ENCODE data around the gene BAIAP2L2.
A peak's percentile ranks its signal among the peaks of the same experiment; 100 is the strongest.
"Not testable (repeated sequence)": the region's sequence is repeated elsewhere in the genome, so short reads cannot be mapped to it uniquely, and the experiment has no call there.

Gene BAIAP2L2

GRCh38 chr22:38110008-38110862, at the start of gene BAIAP2L2:
Gene BAIAP2L2, minus strand, starts transcription at chr22:38110684. Its CDS starts 159 bp downstream, at chr22:38110525.
- DNase-seq: peak; percentile 12

GRCh38 chr22:38155703-38156102, 45.2 kb upstream of the BAIAP2L2 start:
- DNase-seq: no peak

- not testable (repeated sequence) for DNase-seq
Observed at GRCh38 chr22:38154563-38154915, 44.1 kb upstream of the BAIAP2L2 start.

DNA sequence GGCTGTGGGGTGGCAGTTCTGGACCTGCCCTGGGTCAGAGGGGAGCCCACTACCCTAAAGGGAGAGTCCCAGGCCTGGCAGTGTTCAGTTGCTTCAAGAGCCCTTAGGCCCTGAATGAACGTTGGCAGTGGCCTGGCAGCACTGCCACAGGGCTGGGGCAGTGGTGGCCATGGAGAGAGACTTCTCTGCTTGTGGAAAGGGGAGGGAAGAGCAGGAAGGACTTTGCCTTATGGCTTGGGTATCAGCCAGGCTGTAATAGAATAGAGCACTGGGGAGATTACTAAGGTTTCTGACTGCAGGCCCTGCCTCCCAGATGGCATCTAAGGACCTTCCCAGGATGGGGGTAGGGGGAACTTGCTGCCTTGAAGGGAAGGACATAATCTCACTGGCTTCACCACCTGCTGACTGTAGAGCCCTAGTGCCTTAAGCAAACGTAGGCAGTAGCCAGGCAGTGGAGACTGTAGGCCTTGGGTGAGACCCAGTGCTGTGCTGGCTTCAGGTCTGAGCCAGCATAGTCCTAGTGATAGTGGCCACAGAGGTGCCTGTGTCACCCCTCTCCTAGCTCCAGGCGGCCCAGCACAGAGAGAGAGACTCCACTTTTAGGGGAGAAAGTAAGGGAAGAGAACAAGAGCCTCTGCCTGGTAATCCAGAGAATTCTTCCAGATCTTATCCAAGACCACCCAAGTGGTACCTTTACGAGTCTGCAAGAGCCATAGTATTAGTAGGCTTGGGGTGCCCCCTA, 43.5 kb upstream of the BAIAP2L2 start:
- no peak for DNase-seq

DNA sequence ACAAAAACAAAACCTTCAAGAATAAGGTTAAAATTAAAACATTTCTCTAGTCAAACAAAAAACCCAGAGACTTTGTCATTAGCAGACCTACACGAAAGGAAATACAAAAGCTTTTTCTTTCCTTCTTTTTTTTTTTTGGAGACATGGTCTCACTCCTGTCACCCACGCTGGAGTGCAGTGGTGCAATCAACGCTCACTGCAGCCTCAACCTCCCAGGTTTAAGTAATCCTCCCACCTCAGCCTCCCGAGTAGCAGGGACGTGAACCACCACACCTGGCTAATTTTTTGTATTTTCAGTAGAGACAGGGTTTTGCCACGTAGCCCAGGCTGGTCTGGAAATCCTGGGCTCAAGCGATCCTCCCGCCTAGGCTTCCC, 40.6 kb upstream of the BAIAP2L2 start:
- DNase-seq: no peak

DNA sequence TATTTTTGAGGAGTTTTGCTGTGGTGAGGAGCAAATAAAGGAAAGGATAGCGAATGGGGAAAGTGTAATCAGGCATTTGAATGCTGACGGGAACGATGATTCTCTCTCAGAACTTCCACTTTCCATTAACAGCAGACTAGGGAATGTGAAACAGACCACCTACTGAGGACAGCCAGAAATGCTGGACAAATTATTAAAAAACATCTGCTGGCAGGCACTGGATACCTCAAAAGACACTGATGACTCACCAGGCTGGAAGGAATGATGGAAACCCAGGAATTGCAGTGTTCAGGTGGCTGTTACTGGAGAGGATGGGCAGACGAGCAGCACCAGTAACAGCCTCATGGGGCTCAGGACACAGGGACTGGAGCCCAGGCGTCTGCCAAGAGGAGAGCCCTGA, 37.8 kb upstream of the BAIAP2L2 start:
- no peak for DNase-seq

- DNase-seq: not testable (repeated sequence)
Observed at GRCh38 chr22:38146166-38146565, 35.7 kb upstream of the BAIAP2L2 start.

- DNase-seq: no peak
Observed at GRCh38 chr22:38144025-38144405, 33.5 kb upstream of the BAIAP2L2 start.

GRCh38 chr22:38142606-38143005, 32.1 kb upstream of the BAIAP2L2 start:
- DNase-seq: no peak

GRCh38 chr22:38141217-38141973, 30.9 kb upstream of the BAIAP2L2 start:
- no peak for DNase-seq

- DNase-seq: no peak
Observed at GRCh38 chr22:38139901-38140300, 29.4 kb upstream of the BAIAP2L2 start.

GRCh38 chr22:38138961-38139360, 28.5 kb upstream of the BAIAP2L2 start:
- DNase-seq: no peak

GRCh38 chr22:38137876-38138687, 27.6 kb upstream of the BAIAP2L2 start:
- no peak for DNase-seq

- no peak for DNase-seq
Observed at GRCh38 chr22:38136607-38137006, 26.1 kb upstream of the BAIAP2L2 start.

DNA sequence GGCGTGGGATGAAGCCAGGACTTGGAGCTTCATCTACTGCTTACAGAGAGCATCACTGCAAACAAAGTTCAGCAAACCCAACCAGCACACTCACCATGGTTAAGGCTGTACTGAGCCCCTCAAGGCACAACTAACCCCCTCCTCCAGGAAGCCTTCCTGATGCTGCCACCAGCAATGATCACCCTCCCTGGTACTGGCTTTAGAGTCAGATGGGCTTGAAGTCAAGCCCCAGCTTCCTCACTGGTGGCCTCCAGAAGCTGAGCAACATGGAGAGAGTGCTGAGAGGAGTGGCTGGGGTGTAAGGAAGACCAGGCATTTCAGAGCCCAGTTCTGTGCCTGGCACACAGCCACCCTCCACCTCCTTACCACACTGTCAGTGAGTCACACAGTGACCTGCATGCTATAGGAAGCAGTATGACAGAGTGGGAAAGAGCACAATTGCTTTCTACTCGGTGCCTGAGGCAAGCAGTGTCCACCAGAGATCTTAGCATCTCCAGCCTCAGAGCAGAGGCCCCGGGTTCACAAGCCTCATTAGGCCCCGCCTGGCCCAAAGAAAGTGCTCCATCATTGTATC, 24.7 kb upstream of the BAIAP2L2 start:
- no peak for DNase-seq

GRCh38 chr22:38133331-38133730, 22.8 kb upstream of the BAIAP2L2 start:
- no peak for DNase-seq

GRCh38 chr22:38132794-38133193, 22.3 kb upstream of the BAIAP2L2 start:
- no peak for DNase-seq

- no peak for DNase-seq
Observed at GRCh38 chr22:38132136-38132535, 21.7 kb upstream of the BAIAP2L2 start.

DNA sequence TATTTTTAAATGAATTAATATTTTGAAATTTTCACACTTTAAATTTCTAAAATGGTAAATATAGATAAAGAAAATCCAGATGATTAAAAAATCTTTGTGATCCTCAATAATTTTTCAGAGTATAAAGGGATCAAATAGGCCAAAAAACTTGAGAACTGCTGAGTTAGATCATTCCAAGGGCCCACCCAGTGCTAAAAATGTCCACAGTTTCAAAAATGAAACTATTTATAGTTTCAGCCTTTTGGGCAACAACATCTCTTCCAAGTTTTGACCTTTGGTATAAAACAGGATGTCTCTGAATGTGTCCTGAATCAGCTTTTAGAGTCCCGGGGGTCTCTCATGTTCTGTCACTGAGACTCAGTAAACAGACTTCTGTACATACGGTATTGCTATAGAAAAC, 20.9 kb upstream of the BAIAP2L2 start:
- DNase-seq: no peak

GRCh38 chr22:38129856-38130255, 19.4 kb upstream of the BAIAP2L2 start:
- DNase-seq: no peak

GRCh38 chr22:38129021-38129420, 18.5 kb upstream of the BAIAP2L2 start:
- DNase-seq: no peak

DNA sequence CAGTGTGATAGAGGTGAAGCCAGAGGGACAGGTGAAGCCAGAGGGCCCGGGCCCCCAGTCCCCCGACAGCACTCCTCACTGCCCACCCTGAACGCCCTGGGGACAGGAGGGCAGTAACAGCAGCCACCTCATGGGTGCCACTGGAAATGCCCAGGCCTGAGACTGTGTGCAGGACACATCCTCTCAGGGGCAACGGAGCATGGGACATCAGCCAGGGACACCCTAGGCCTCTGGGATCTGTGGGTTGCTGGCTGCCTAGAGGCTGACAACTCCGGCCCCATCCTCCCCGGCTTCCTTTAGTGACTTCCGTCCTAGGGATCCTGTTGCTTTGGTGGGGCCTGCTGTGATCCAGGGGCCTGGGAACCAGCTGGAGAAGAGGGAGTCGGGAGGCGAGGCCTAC, 17.4 kb upstream of the BAIAP2L2 start:
- DNase-seq: no peak
